Activated CD8-positive, alpha-beta memory T cell treated with anti-CD3 and anti-CD28 coated beads, Interleukin-2, amount 50 U/mL, for 48 hours (primary cell): ENCODE results near the gene PTCH2.
A peak's percentile ranks its signal among the peaks of the same experiment; 100 is the strongest.

ENCODE experiments used
- DNase-seq: peaks from one replicate; pipeline ENCODE4 v3.0.0-alpha.2; 2020

Gene PTCH2

DNA sequence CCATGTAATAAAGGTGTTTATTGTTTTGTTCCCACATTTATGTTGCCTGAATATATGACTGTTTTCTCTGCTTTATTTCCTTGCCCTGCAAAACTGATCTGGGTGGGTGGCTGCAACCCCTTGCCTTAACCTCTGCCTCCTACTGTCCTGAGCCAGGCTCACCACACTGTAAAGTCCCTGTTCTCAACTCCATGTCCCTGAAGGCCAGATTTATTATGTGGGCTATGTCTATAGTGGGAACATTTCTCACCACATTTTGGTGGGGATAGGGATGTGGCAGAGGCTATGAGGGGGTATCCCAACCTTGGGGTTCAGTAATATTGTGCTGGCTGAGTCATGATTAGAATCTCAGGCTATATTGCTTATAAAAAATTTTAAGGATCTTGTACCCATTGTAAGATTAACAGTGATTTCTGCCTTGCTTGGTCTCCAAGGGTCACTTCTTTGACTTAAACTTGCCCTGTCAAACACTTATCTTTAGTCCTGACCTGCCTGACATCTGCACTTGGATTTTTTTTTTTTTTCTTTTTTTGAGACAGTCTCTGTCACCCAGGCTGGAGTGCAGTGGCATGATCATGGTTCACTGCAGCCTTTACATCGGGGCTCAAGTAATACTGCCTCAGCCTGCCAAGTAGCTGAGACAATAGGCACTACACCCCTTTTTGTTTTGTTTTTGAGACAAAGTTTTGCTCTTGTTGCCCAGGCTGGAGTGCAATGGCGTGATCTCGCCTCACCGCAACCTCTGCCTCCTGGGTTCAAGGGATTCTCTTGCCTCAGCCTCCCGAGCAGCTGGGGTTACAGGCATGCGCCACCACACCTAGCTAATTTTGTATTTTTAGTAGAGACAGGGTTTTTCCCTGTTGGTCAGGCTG is 64.1 kb downstream of the PTCH2 start:
- no peak for DNase-seq

DNA sequence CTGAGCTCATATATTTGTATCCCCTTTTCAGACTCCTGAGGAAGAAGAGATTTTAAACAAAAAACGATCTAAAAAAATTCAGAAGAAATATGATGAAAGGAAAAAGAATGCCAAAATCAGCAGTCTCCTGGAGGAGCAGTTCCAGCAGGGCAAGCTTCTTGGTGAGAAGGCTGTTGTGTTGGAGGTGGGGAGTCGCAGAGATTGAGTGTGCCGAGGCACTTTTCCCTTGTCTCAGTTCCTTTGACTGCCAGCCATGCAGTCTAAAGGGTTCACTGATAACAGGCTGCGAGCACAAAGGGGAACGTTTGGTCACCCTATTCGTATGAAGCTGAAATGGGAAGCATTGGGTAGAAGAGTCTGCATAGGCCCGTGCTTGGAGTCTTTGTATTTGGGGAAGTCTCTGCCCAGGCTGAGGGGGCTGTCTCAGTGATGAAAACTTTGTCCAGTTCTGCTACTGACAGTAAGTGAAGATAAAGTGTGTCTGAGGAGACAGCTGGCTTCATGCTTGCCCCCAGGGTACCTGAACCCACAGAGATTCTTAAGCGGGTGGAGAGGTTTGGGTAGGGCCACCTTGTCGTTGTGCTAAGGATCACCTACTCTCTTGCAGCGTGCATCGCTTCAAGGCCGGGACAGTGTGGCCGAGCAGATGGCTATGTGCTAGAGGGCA is 65.0 kb downstream of the PTCH2 start:
- DNase-seq: no peak

DNA sequence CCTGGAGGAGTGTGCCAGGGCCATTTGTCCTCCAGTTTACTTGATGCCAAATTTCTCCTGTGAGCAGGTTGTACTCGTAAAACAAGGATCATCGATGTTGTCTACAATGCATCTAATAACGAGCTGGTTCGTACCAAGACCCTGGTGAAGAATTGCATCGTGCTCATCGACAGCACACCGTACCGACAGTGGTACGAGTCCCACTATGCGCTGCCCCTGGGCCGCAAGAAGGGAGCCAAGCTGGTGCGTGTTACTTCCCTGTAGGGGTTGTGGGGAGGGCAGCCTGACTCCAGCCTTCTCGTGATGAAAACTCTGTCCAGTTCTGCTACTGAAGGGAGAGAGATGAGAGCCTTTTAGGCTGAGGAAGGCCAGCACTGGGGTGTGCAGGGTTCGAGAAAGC is 65.5 kb downstream of the PTCH2 start:
- no peak for DNase-seq

DNA sequence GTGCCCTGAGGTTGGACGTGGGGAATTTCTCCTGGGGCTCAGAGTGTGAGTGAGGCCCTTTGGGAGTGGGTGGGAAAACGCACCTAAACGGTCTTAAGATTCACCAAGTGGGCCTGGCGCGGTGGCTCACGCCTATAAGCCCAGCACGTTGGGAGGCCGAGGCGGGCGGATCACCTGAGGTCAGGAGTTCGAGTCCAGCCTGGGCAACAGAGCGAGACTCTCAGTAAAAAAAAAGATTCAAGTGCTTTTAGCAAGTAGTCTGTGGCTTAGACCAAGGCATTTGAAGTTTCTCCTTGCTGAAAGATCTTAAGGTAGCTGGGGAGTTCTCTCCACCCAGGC is 66.4 kb downstream of the PTCH2 start:
- no peak for DNase-seq

DNA sequence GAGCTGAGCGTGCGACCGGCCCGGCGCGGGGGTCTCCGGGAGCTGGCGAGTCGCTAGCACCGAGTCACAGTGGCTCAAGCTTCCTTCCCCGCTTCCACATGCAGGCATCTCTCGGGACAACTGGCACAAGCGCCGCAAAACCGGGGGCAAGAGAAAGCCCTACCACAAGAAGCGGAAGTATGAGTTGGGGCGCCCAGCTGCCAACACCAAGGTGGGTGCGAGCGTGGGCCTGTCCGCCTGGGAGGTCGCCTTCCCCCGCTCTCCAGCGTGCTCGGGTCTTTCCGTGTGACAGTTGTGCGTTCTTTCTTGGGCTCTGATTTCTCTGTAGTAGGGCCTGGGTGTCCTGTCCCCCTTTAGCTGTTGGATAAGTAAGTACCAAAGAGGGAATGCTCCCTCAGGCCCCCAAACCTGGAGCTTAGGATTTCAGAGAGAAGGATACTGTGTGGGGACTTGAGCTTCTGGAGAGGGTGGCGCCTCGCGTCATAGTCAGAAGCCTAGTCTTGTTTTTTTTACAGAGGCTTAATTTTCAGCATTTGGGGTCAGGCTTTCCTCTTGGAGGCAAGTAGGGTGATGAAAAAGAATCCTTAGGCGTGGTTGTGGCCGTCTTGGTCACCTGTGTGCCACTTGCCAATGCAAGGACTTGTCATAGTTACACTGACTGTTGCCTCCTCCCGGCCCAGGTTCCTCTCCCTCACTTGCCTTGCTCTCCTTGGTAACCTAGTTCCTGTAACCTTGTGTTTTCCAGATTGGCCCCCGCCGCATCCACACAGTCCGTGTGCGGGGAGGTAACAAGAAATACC is 66.9 kb downstream of the PTCH2 start:
- DNase-seq: peak; percentile 68

DNA sequence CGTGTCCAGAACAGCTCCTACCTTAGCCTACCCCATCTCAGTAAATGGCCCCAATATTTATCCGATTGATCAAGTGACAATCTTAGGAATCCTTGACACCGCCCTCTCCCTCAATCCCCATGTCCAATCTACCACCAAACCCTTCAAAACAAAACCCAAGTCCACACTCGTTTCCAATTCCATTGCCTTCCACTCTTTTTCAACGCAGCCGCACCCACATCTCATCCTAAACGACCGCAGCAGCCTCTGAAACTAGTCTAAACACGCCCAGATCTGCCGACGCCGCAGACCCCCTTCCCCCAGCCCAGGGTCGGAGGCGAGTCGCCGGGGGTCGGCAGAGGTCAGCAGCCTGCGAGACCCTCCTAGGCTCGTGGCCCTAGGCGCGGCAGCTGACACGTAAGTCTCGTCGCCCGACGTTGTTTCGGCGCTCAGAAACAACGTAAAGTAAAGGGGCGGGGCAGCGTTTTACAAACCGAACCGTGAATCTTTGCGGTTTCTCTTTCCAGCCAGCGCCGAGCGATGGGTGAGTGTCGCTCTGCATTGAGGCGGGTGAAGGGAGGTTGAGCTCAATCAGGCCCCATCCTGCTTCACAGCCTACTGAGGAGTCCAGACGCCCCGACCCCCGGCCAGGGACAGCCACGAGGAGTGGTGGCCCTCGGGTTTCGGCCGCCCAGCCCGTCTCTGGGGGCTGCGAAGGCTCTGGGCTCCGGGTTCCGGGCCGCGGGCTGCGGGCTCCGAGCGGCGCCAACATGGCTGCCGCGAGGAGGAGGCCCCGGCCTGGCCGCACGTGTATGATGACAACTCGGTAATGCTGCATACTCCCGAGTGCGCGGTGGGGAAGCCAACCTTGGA is 67.7 kb downstream of the PTCH2 start, which contains the start of gene RPS8:
TSS of gene RPS8 (plus strand) at position 463 of the 852 bp plus-strand sequence. CDS start at position 520, 57 bp downstream.
- peak; percentile 91 for DNase-seq
